GM19324 (cell line): ENCODE results near the gene CCDC154.
A peak's percentile ranks its signal among the peaks of the same experiment; 100 is the strongest.
"Not testable (repeated sequence)": the region's sequence is repeated elsewhere in the genome, so short reads cannot be mapped to it uniquely, and the experiment has no call there.

ENCODE experiments used
- ATAC-seq: cut with Tn5 transposase; IDR thresholded peaks from one replicate; pipeline ENCODE4 v1.9.1; 2021; ENCODE audit warnings: mild to moderate bottlenecking, moderate library complexity; ENCODE audit not compliant: unreplicated experiment, low FRiP score

The CCDC154 gene

GRCh38 chr16:1443980-1444729 is at the start of gene CCDC154:
Gene CCDC154, minus strand, starts transcription at chr16:1444556. Its CDS starts 234 bp downstream, at chr16:1444322.
- ATAC-seq = no peak

DNA sequence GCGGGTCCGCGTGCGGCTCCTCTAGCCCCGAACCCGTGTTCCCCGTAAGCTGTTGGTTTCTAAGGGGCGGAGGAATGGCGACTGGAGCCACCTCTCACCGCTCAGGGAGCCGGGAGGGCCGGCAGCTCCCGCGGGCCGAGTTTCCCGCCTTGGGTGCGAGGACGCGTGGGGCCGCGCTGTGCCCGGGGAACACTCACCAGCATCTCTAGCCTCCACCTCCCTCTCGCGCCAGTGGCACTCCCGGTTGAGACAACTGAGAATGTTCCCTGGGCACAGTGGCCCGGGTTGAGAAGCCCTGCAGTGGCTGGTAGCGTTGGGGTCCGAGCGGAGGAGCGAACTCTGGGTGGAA is 49.4 kb upstream of the CCDC154 start:
- ATAC-seq = no peak

GRCh38 chr16:1492923-1493745 is 48.8 kb upstream of the CCDC154 start, which contains the start of gene TELO2:
Gene TELO2, plus strand, starts transcription at chr16:1493360. Its CDS starts 922 bp downstream, at chr16:1494282.
- peak; percentile 64 for ATAC-seq

DNA sequence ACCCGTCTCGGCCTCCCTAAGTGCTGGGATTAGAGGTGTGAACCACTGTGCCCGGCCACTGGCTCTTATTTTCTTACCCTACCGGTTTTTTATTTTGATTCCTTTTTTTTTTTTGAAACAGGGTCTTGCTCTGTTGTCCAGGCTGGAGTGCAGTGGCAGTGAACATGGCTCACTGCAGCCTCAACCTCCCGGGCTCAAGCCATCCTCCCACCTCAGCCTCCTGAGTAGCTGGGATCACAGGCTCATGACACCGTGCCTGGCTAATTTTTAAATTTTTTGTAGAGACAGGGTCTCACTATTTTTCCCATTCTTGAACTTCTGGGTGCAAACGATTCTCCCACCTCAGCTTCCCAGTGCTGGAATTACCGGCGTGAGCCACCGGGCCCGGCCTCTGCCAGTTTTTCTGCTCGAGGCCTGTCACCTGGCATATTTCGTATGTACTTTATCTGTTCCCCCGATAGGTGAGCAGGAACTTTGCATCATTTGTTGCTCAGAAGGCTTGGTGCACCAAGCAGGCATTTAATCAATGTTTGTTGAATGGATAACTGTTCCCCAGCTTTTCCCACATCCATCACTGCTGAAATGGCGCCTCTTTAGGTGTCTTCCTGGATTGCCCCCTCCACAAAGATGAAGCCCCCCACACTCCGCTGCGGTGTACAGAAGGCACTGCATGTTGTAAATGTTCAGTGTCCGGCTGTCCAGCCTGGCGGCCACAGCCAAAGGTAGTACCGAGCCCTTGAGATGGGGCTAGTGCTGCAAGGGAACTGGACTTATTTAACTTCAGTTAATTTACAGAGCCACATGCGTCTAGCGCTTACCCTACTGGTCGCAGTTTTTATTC is 47.9 kb upstream of the CCDC154 start:
- ATAC-seq = no peak

DNA sequence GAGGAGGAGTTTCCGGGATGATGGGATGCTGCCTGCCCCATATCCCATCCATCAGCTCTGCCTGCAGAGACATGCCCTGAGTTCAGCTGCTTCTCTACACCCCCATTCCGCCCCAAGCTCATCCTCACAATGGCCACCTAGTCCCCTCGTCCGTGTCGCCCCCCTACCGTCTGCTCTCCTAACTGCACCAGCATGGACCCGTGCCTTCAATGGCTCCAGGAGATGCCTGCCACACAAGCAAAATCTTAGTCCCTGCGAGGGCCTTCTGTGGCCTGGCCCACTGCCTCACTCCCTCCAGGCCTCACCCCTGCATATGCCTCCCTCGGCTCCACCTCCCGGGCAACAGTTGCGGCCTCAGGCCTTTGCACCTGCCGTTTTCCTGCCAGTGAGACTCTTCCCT is 47.0 kb upstream of the CCDC154 start:
- no peak for ATAC-seq

DNA sequence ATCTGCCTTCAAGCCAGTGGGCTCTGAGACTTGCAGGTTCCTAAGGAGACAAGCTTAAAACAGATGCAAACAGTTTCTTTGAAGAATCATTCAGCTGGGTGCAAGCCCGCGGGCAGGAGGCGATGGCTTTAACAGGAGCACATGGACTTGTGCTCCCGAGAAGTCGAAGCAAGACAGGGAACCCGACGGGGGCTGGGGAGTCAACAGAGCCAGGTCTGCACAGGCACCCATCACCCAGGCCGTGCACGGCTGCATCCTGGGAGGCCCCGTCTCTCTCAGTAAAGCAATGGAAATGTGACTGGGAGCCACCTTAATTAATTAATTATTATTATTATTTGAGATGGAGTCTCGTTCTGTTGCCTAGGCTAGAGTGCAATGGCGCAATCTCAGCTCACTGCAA is 44.7 kb upstream of the CCDC154 start:
- no peak for ATAC-seq

GRCh38 chr16:1488619-1489018 is 44.3 kb upstream of the CCDC154 start, which contains the start of gene PTX4:
Gene PTX4, minus strand, starts transcription at chr16:1488944. Its CDS starts 35 bp downstream, at chr16:1488909.
- no peak for ATAC-seq

- ATAC-seq = no peak
Measured at GRCh38 chr16:1488054-1488601, 43.8 kb upstream of the CCDC154 start.

DNA sequence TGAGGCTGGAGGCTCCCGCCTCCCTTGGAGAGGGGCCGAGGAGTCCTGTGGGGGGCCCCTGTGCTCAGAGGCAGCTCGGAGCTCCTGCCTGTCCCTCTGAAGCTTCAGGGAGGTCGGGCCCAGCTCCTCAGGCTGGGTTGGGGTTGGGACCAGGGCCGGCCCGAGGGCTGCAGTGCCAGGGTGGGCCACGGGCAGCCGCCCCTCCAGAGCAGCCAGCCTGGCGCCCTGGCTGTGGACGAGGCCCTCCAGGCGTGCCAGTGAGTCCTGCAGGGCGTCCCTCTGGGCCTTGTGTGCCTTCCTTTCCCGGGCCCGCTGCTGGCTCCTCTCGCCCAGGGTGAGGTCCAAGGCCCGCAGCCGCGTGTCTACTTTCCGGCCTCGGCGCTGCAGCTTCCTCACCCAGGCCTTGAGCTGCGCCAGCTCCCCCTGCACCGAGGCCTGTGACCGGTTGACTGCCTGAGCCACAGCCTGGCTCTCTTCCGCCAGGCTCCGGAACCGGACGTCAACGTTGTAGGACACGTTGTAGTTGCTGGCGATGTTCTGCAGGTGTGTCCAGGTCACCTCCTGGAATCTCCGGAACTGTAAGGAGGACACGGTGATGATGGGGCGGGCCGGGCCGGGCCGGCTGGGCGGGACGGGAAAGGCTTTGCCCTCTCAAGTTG is 43.2 kb upstream of the CCDC154 start:
- ATAC-seq = no peak

- no peak for ATAC-seq
Measured at GRCh38 chr16:1486551-1487390, 42.4 kb upstream of the CCDC154 start.

- ATAC-seq = no peak
Measured at GRCh38 chr16:1485847-1486496, 41.6 kb upstream of the CCDC154 start.

- no peak for ATAC-seq
Measured at GRCh38 chr16:1481906-1482835, 37.8 kb upstream of the CCDC154 start.

GRCh38 chr16:1478937-1479336 is 34.6 kb upstream of the CCDC154 start:
- ATAC-seq = not testable (repeated sequence)

DNA sequence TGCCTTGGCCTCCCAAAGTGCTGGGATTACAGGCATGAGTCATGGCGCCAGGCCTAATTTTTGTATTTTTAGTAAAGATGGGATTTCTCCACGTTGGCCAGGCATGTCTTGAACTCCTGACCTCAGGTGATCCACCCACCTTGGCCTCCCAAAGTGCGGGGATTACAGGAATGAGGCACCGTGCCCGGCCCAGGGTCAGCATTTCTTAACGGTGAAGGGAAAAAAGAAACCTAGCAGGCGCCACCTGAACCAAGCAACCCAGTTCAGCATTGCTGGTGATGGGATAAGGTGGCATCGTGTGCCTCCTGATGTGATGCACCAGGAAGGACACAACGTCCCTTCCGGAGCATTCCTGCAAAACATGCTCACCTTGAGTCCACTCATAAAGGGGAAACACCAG is 32.7 kb upstream of the CCDC154 start:
- no peak for ATAC-seq

- ATAC-seq = no peak
Measured at GRCh38 chr16:1475552-1476114, 31.3 kb upstream of the CCDC154 start.

GRCh38 chr16:1474796-1475551 is 30.6 kb upstream of the CCDC154 start, which contains the start of gene CLCN7:
Gene CLCN7, minus strand, starts transcription at chr16:1475028. Its CDS starts 54 bp downstream, at chr16:1474974.
- peak; percentile 92 for ATAC-seq
